ENCODE results near the gene FIBCD1.

GRCh38 chr9:130870491-130871381 is 68.3 kb downstream of the FIBCD1 start:
- TF ChIP-seq CTCF (conservative IDR thresholded peaks at IDR 0.05; ENCODE audit: low read length) (no peak), EZH2phosphoT487 (IDR thresholded peaks at IDR 0.05; ENCODE audit: borderline replicate concordance, low read depth, low read length) (no peak)

Measured in OCI-LY7 (cell line).